Activated T-cell treated with anti-CD3 and anti-CD28 coated beads for 48 hours (primary cell): Measurements from ENCODE around the gene FGGY.

Experiments
- DNase-seq: peaks from one replicate; pipeline ENCODE4 v3.0.0-alpha.2; 2020; ENCODE audit warnings: low read depth

FGGY gene

DNA sequence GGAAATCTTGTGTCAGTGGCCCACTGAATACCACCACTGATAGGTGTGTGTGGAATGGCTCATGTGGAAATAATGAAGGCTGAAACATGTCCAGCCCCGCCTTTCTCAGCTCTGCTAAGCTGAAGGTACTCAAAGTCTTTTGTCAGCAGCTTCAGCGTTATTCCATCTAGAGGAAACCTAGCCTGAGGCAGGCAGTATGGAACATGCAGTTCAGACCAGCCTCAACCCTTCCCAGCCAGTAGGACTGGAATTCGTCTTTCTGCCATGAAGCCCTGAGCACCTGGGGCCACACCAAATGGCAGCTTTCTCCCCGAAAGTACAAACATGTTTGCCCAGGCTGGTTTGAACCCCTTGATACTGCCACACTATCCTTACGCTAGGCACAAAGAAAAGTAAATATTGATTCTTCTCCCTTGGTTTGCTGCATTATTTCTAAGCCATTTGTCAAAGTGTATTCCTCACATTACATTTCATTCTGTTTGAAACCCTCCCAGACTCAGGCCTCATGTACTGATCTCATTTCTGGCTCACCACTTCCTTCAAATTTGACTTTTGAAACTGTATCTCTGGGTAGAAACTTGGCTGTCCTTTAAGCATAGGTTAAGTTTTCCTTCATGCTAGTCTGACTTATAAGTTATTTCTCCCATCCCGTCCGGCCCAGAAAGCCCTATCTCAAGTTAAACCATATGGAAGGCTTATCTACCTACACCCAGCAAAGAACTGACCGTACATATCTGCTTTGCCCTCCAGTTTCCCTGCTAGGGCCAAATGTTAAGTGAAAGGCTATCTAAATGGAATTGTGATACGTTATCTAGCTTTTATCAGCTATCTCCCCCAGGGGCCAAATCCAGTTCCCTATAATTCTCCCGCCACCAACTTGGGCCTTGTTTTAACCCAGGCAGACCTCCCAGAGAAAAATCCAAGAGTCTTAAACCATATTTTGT, 472.2 kb downstream of the FGGY start:
- no peak for DNase-seq

DNA sequence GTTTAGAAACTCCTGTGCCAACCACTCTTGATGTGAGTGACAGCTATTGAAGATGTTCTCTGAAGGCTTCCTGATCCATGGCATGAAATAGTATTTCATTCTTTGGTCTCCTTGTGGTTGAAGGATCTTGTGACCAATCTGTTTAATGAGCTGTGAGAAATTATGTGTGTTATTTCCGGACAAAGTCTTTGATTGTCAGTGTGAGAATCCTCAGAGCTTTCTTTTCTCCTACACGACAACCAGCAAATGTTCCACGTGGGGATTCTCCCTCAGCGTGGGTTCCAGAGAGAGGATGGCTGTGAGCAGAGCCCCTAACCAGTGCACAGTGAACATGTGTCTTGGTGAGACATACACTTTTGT, 472.8 kb downstream of the FGGY start:
- DNase-seq = no peak

DNA sequence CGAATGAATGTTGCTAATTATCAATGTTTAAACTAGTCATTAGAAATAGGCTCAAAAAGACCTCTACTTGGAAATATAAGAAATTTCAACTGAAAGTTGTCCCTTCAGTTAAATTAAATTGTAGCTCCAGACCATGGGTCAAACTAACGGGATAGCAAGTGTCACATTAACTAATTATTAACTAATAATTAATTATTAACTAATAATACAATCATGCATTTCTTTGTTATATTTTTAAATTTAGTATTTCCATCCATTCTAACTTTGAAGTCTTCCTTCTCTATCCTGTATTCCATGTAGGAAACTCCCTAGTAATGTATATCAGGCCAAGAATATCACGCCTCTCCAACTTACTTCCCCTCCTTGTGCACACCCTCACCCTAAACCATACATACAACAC, 474.5 kb downstream of the FGGY start:
- no peak for DNase-seq

DNA sequence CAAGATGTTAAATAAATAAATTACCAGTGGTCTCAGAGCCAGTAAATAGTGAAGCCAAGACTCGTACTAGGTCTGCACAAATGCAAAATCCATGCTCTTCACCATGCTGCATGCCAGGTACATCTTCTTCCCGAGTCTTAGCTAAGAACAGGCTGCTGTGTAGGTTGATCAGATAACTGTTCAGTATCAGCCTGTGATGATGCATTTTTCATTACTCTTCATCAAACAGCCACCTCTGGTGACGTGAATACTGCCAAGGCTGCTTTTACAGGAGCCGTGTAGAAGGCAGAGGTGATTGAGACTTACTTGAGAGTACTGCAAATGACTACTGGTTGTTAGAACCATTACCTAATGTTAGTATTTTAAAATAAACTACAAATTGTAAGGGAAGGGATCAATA, 478.6 kb downstream of the FGGY start:
- no peak for DNase-seq

DNA sequence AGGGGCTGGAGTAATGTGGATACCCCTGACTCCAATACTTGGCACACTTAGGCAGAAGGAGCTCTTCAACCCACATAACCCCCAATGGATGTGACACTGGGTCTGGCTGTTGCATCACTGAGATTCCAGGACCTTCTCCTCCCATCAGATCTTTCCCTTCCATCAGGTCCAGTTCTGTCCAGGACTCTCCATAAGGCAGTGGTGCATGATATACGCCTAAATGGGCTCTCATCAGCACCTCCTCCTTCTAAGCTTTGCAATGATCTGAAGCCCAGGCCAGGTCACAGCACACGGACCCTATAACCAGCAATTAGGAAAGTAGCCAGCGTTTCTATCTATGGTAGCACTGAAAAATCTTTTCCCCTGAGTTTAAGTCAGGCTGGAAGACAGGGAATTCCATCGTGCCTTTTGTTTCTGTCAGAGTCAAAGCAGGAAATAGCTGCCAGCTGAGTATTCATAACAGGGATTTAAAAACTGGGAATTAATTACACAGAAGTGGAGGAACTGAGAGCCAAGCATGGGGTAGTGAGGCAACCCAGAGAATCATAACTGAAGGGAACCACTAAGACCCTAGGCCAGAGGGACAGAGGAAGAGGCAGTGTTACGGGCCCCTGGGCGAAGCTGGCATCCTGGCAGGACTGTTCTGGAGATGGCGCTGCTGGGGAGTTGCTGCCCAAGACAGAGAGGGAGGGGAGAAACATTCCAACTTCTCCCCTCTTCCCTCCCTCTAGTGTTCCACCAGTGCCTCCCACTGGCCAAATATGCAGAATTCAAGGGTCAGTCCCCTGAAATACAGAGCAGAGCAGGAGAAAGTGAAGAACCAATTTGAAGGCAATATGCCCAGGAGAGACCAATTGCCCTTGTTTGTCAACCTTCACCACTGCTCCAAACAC, 480.3 kb downstream of the FGGY start:
- no peak for DNase-seq

DNA sequence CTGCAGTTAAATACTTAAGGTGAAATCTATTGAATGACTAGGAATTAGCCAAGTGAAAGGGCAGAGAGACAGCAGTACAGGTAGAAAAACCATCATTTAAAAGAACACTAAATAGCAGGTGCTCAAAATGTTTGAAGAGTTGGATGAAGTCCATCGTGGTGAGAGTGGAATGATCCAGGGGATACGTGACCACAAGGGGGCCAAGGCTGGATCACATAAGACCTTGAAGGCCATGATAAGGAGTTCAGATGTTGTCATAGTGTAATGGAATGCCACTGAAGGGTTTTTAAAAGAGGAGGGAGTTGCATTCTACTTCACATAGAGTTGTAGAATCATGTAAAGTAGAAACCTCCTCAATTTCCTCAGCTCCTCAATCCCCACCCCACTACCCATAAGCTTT, 483.1 kb downstream of the FGGY start:
- no peak for DNase-seq

DNA sequence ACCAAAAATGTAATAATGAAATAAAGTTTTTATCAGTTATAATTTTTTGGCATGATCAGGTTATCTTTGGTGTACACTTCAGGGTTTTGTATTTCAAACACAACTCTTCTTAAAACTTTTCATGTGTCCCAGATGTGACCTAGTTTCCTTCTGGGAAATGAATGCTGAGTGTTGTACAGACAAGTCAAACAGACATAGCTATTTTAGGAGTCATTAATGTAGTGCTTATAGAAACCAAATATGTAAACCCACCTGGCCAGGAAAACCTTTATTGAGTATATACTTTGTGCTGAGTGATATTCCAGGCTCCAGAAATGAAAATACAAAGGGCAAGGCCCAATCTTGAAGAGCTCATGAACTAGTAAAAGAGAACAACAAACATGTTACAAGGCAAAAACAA, 491.9 kb downstream of the FGGY start:
- DNase-seq = no peak

DNA sequence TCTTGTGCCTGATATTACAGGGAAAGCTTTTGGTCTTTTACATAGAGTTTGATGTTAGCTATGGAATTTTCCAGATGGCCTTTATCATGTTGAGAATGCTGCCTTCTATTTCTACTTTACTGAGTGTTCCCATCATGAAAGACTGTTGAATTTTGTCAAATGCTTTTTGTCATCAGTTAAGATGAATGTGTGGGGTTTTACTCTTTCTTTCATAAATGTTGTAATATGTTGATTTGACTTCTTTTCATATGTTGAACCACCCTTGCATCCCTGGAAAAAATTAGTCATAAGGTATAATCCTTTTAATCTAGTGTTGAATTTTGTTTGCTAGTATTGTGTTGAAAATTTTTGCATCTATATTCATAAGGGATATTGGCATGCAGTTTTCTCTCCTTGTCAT, 501.7 kb downstream of the FGGY start:
- no peak for DNase-seq

DNA sequence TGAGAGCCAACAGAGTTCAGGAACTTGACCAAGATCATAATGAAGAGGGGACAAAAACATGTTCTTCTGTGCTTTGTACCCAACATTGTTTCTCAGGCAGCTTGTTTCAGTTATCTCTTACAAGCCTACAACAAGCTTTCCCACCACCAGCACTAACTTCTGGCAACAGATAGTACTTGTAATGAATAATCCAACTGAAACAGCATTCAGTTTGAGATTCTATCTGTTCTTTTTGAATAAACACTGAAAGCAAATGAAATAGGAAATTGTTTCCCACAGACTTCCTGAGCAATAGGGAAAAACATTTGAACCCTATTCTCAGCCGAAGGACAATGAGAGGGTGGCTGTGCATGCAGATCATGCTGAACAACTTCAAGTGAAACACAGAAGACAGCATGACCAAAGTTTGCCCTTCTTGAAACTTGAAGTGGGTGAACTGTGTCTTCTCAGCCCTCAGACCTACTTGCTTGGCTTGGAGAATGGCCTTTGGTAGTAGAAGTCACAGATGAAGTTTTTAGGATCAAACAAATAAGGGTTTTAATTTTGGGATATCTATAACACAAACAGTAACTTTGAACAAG, 506.7 kb downstream of the FGGY start:
- DNase-seq = no peak

DNA sequence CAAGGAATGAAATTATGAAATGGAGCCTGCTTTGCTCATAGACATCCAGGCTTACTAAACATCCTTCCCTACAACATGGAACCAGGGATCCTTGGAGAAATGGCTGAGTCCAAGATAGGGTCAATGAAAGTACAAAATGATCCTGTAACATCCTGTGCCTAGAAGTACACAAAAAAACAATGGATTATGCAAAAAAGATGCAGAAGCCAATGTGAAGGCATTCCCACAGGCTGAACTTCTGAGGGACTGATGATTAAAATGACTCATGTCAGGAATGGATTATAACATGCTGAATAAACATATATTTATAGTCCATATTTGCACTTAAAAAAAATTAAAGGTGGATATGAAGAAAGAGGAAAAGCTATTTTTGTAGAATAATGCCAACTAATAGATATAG, 507.4 kb downstream of the FGGY start:
- DNase-seq = no peak

DNA sequence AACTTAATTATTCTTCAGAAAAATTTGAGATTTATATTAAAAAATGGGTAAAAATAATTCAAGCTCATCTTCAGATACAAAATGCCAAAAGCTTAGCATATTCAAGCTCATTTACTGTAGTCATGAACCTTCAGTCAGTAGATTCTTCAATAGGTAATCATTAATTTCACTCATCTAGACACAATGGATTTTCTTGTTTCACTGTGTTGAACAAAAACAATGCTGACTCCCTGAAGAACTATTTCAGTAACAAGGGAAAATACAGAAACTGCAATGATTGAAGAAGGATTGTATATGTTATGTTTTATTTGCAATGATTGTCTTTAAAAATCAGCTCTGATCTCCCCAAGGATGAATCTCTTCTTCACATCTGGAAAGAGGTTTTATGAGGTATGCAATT, 508.7 kb downstream of the FGGY start:
- DNase-seq = no peak
